Gastroesophageal sphincter (tissue), 4 donors: ENCODE results near the gene TP53INP2. TPM values are rescaled to one million over a fixed set of nuclear protein-coding genes. Genes with fewer than 3 reads are reported as not detected.

ENCODE experiments used
- ATAC-seq: fragments of 150-250 bp; one replicate; pipeline ENCODE4 v1.9.1; 2016; ENCODE audit warnings: mild to moderate bottlenecking, moderate library complexity
- H3K27ac ChIP-seq, 4 donors: fragments of 200-600 bp; sonication (generic) in 3 of 4; 1 replicate in 3 of 4; 2 replicates in 1 of 4; pipeline ENCODE4 v1.5.1; 2016 to 2019
- H3K27me3 ChIP-seq: fragments of 200-600 bp; sonication (generic); one replicate; pipeline ENCODE4 v1.5.1; 2019
- H3K36me3 ChIP-seq, 2 donors: fragments of 200-600 bp; sonication (generic); one replicate each; pipeline ENCODE4 v1.5.1; 2019; ENCODE audit warnings: control low read depth in 1 of 2
- H3K4me1 ChIP-seq, 3 donors: fragments of 200-600 bp; sonication (generic); 1 replicate in 2 of 3; 2 replicates in 1 of 3; pipeline ENCODE4 v1.5.1; 2016 to 2019; ENCODE audit warnings: control low read depth in 2 of 3
- H3K4me3 ChIP-seq, 2 donors: fragments of 200-600 bp; sonication (generic); one replicate each; pipeline ENCODE4 v1.5.1; 2019; ENCODE audit warnings: mild to moderate bottlenecking in 1 of 2, moderate library complexity in 1 of 2
- H3K9me3 ChIP-seq, 3 donors: fragments of 200-600 bp; sonication (generic); one replicate each; pipeline ENCODE4 v1.5.1; 2017 to 2019; ENCODE audit warnings: control low read depth in 2 of 3
- EP300 ChIP-seq: sonication (generic); formaldehyde crosslinking; IDR thresholded peaks from one replicate; pipeline ENCODE4 v1.6.1; 2017; ENCODE audit warnings: antibody characterized with exemption, mild to moderate bottlenecking
- POLR2A ChIP-seq, 2 donors: fragments of 450-650 bp; IDR thresholded peaks; one replicate each; pipeline ENCODE4 v1.6.1; 2017; ENCODE audit warnings: antibody characterized with exemption in 2 of 2, mild to moderate bottlenecking in 2 of 2, moderate library complexity in 1 of 2
- POLR2AphosphoS5 ChIP-seq: sonication (generic); formaldehyde crosslinking; IDR thresholded peaks from one replicate; pipeline ENCODE4 v1.6.1; 2017; ENCODE audit warnings: antibody characterized with exemption
- WGBS, 2 donors: methylation state at CpG; one replicate each; pipeline ENCODE4 v1.1.5; 2018; ENCODE audit warnings: low coverage in 1 of 2; 5-methylcytosine and 5-hydroxymethylcytosine counted together
- total RNA-seq, 4 donors: library from RNA; depleted of rRNA; stranded (reverse); fragments of >200 nt; gene quantifications; one replicate each; pipeline ENCODE4 v1.1.0, GENCODE V29; 2016
- TF ChIP-seq, protein P1 (sequence below), 4 experiments: fragments of 200-600 bp in 2 of 4; fragments of 450-650 bp in 2 of 4; sonication (generic) in 1 of 4; IDR thresholded peaks; one replicate each; pipeline ENCODE4 v1.5.1; 2017 to 2019; ENCODE audit warnings: antibody characterized with exemption in 4 of 4, mild to moderate bottlenecking in 2 of 4, moderate library complexity in 2 of 4

The TP53INP2 gene
- total RNA-seq, 4 donors from 2014 or later: 22.8 to 67.8 (median 53.0) TPM

DNA sequence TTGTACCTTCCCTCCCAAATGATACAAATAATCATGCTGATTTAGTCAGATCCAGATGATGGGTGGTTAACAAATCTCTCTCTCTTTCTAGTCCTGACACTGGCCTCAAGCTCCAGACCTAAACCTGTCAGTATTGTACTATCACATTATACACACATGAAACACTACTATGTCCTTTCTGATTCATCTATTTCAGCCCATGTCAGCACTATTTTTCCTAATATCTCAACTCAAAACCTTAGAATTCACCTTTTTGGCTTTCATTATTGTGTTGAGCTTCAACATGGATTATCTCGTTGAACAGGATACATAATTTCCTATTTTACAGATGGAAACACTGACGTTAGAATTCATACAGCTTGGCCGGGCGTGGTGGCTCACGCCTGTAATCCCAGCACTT lies 30.7 kb upstream of the TP53INP2 start:
- H3K27ac ChIP-seq: no peak overlapping the region
- ATAC-seq: no peak
- no peak overlapping the region for H3K4me3 ChIP-seq
- peaks cover 0 to 24% (median 5%) of the 10 kb centered on the region in 3 donors for H3K4me1 ChIP-seq
- H3K36me3 ChIP-seq: no peaks in the 10 kb centered on the region
- no peak for TF ChIP-seq POLR2AphosphoS5
- TF ChIP-seq, protein P1, sequence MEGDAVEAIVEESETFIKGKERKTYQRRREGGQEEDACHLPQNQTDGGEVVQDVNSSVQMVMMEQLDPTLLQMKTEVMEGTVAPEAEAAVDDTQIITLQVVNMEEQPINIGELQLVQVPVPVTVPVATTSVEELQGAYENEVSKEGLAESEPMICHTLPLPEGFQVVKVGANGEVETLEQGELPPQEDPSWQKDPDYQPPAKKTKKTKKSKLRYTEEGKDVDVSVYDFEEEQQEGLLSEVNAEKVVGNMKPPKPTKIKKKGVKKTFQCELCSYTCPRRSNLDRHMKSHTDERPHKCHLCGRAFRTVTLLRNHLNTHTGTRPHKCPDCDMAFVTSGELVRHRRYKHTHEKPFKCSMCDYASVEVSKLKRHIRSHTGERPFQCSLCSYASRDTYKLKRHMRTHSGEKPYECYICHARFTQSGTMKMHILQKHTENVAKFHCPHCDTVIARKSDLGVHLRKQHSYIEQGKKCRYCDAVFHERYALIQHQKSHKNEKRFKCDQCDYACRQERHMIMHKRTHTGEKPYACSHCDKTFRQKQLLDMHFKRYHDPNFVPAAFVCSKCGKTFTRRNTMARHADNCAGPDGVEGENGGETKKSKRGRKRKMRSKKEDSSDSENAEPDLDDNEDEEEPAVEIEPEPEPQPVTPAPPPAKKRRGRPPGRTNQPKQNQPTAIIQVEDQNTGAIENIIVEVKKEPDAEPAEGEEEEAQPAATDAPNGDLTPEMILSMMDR (IDR thresholded peaks at IDR 0.05): no peak
- TF ChIP-seq EP300: no peak
- no peak for TF ChIP-seq POLR2A (IDR thresholded peaks at IDR 0.05)
- no peaks in the 10 kb centered on the region for H3K9me3 ChIP-seq
- 86% methylated on average over 1 to 3 of the region's 5 CpGs for WGBS, 2 donors
- no peaks in the 10 kb centered on the region for H3K27me3 ChIP-seq

DNA sequence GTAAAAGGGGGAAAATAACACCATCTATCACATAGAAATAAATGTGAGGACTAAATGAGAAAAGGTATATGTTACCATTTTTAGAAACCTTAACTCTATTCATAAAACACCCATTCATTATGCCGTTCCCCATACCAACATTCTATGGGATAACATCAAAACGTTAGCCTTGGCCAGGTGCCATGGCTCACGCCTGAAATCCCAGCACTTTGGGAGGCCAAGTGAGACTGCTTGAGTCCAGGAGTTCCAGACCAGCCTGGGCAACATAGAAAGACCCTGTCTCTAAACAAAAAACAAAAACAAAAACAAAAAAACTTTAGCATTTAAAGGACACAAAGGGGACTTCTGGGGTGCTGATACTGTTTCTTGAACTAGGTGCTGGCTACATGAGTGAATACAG lies 28.6 kb upstream of the TP53INP2 start:
- Histone ChIP-seq H3K4me1 (peaks cover 0 to 24% (median 5%) of the 10 kb centered on the region in 3 donors), H3K27me3 (no peaks in the 10 kb centered on the region), H3K36me3 (no peaks in the 10 kb centered on the region), H3K9me3 (no peaks in the 10 kb centered on the region), H3K27ac (peak overlapping the region in 2 of 4 donors; percentile 81 to 85), H3K4me3 (no peak overlapping the region)
- 0 to 24% methylated on average over 3 of the region's 3 CpGs for WGBS, 2 donors
- ATAC-seq: no peak
- no peak for TF ChIP-seq EP300
- TF ChIP-seq, protein P1 (IDR thresholded peaks at IDR 0.05): no peak
- no peak for TF ChIP-seq POLR2A (IDR thresholded peaks at IDR 0.05)
- no peak for TF ChIP-seq POLR2AphosphoS5

GRCh38 chr20:34675993-34676641 lies 28.0 kb upstream of the TP53INP2 start:
- H3K27ac ChIP-seq: peak overlapping the region; percentile 35 to 88 (median 83)
- ATAC-seq: no peak
- WGBS, 2 donors: 0 to 1% methylated on average over 7 to 13 of the region's 14 CpGs

GRCh38 chr20:34676642-34677373 lies 27.3 kb upstream of the TP53INP2 start, which contains the start of gene PIGU:
Gene PIGU (minus strand): TSS chr20:34677092. CDS start chr20:34677085, 7 bp downstream.
- H3K36me3 ChIP-seq: no peaks in the 10 kb centered on the region
- no peaks in the 10 kb centered on the region for H3K9me3 ChIP-seq
- peak; percentile 100 for ATAC-seq
- TF ChIP-seq, protein P1 (IDR thresholded peaks at IDR 0.05): peak in 3 of 4 experiments; percentile 50 to 62 (median 51)
- TF ChIP-seq POLR2AphosphoS5 (peak; percentile 71), EP300 (no peak), POLR2A (IDR thresholded peaks at IDR 0.05) (peak; percentile 14 to 33)
- H3K27ac ChIP-seq: peak within 1 kb of the TSS; percentile 50 to 88 (median 83)
- H3K4me1 ChIP-seq: peaks cover 0 to 24% (median 5%) of the 10 kb centered on the region in 3 donors
- no peaks in the 10 kb centered on the region for H3K27me3 ChIP-seq
- H3K4me3 ChIP-seq: peak within 1 kb of the TSS; percentile 88
- 0 to 1% methylated on average over 8 to 12 of the region's 64 CpGs for WGBS, 2 donors

More at GRCh38 chr20:34675993-34676641, 28.0 kb upstream of the TP53INP2 start:
- TF ChIP-seq POLR2AphosphoS5 (no peak), EP300 (no peak), POLR2A (IDR thresholded peaks at IDR 0.05) (no peak)
- TF ChIP-seq, protein P1 (IDR thresholded peaks at IDR 0.05): no peak
- H3K36me3 ChIP-seq: no peaks in the 10 kb centered on the region
- peak overlapping the region; percentile 88 for H3K4me3 ChIP-seq
- H3K9me3 ChIP-seq: no peaks in the 10 kb centered on the region
- no peaks in the 10 kb centered on the region for H3K27me3 ChIP-seq
- peaks cover 0 to 24% (median 5%) of the 10 kb centered on the region in 3 donors for H3K4me1 ChIP-seq
